ENCODE data around the gene SCAF11.

SCAF11 gene

GRCh38 chr12:45974883-45975282 lies 15.5 kb downstream of the SCAF11 start:
- no peaks in the 10 kb centered on the region for H3K27me3 ChIP-seq (ENCODE audit: control insufficient read depth in 3 of 3, insufficient read depth in 3 of 3, low read depth in 1 of 3, low read length in 3 of 3)
- no peak overlapping the region for H3K4ac ChIP-seq (ENCODE audit: low read length)
- H2BK12ac ChIP-seq (ENCODE audit: low read length), result no peak overlapping the region
- WGBS, 2 donors (ENCODE audit: extremely low coverage in 2 of 2, insufficient read length in 2 of 2, insufficient replicate concordance in 1 of 2), result no CpG with 5 or more reads among the region's 4 CpGs
- H3K23ac ChIP-seq (ENCODE audit: low read depth, low read length, poor library complexity), result no peak overlapping the region
- peaks cover 0 to 29% of the 10 kb centered on the region in 2 donors for H3K9me3 ChIP-seq (replicated peaks in 1 of 2; ENCODE audit: control insufficient read depth in 2 of 2, insufficient read depth in 1 of 2, low read depth in 1 of 2, low read length in 2 of 2)
- H2AFZ ChIP-seq (ENCODE audit: low read length), result no peak overlapping the region
- no peaks in the 10 kb centered on the region for H3K79me1 ChIP-seq (ENCODE audit: low read depth, low read length)
- H3K4me3 ChIP-seq (ENCODE audit: low read length in 2 of 2), result no peak overlapping the region
- peaks cover 4 to 55% of the 10 kb centered on the region in 2 donors for H3K36me3 ChIP-seq (replicated peaks in 1 of 2; ENCODE audit: control insufficient read depth in 2 of 2, insufficient read depth in 2 of 2, low read length in 2 of 2)
- no peak overlapping the region for H4K91ac ChIP-seq (ENCODE audit: low read depth, low read length, poor library complexity)
- H3K4me1 ChIP-seq (ENCODE audit: control insufficient read depth in 2 of 2, insufficient read depth in 1 of 2, low read depth in 1 of 2, low read length in 2 of 2), result no peaks in the 10 kb centered on the region
- H3K9ac ChIP-seq (ENCODE audit: low read depth, low read length, poor library complexity), result no peak overlapping the region
- no peak overlapping the region for H2BK15ac ChIP-seq (ENCODE audit: low read length)
- no peak overlapping the region for H2BK5ac ChIP-seq (ENCODE audit: low read length)
- no peak for DNase-seq (ENCODE audit: low spot score)
- no peak overlapping the region for H2AK5ac ChIP-seq (ENCODE audit: low read depth, low read length)
- no peak overlapping the region for H3K27ac ChIP-seq (replicated peaks; ENCODE audit: low read length)
- H3K4me2 ChIP-seq (ENCODE audit: insufficient read depth, low read length, poor library complexity, severe bottlenecking), result no peak overlapping the region
- no peak overlapping the region for H3K18ac ChIP-seq (ENCODE audit: low read length)
- H3K14ac ChIP-seq (ENCODE audit: low read length), result no peak overlapping the region
- no peak overlapping the region for H2BK120ac ChIP-seq (ENCODE audit: low read depth, low read length)
- no peak overlapping the region for H4K8ac ChIP-seq (ENCODE audit: low read depth, low read length)

- Histone ChIP-seq H3K4ac (ENCODE audit: low read length) (no peak overlapping the region), H2AK5ac (ENCODE audit: low read depth, low read length) (no peak overlapping the region), H3K14ac (ENCODE audit: low read length) (no peak overlapping the region), H3K23ac (ENCODE audit: low read depth, low read length, poor library complexity) (no peak overlapping the region), H3K36me3 (replicated peaks in 1 of 2; ENCODE audit: control insufficient read depth in 2 of 2, insufficient read depth in 2 of 2, low read length in 2 of 2) (peaks cover 4 to 55% of the 10 kb centered on the region in 2 donors), H3K18ac (ENCODE audit: low read length) (no peak overlapping the region), H3K27ac (replicated peaks; ENCODE audit: low read length) (no peak overlapping the region), H2BK12ac (ENCODE audit: low read length) (no peak overlapping the region), H3K4me1 (ENCODE audit: control insufficient read depth in 2 of 2, insufficient read depth in 1 of 2, low read depth in 1 of 2, low read length in 2 of 2) (no peaks in the 10 kb centered on the region), H3K4me2 (ENCODE audit: insufficient read depth, low read length, poor library complexity, severe bottlenecking) (no peak overlapping the region), H2AFZ (ENCODE audit: low read length) (no peak overlapping the region), H4K91ac (ENCODE audit: low read depth, low read length, poor library complexity) (no peak overlapping the region), H4K8ac (ENCODE audit: low read depth, low read length) (no peak overlapping the region), H3K4me3 (ENCODE audit: low read length in 2 of 2) (no peak overlapping the region), H2BK15ac (ENCODE audit: low read length) (no peak overlapping the region), H3K27me3 (ENCODE audit: control insufficient read depth in 3 of 3, insufficient read depth in 3 of 3, low read depth in 1 of 3, low read length in 3 of 3) (no peaks in the 10 kb centered on the region), H2BK120ac (ENCODE audit: low read depth, low read length) (no peak overlapping the region), H3K9me3 (replicated peaks in 1 of 2; ENCODE audit: control insufficient read depth in 2 of 2, insufficient read depth in 1 of 2, low read depth in 1 of 2, low read length in 2 of 2) (peaks cover 0 to 29% of the 10 kb centered on the region in 2 donors), H3K9ac (ENCODE audit: low read depth, low read length, poor library complexity) (no peak overlapping the region), H3K79me1 (ENCODE audit: low read depth, low read length) (no peaks in the 10 kb centered on the region), H2BK5ac (ENCODE audit: low read length) (no peak overlapping the region)
- no peak for DNase-seq (ENCODE audit: low spot score)
These were observed 16.1 kb downstream of the SCAF11 start for GRCh38 chr12:45974171-45974719.

GRCh38 chr12:45973526-45973925 lies 16.8 kb downstream of the SCAF11 start:
- Histone ChIP-seq H2BK120ac (ENCODE audit: low read depth, low read length) (no peak overlapping the region), H3K4ac (ENCODE audit: low read length) (no peak overlapping the region), H3K14ac (ENCODE audit: low read length) (no peak overlapping the region), H3K9ac (ENCODE audit: low read depth, low read length, poor library complexity) (no peak overlapping the region), H2AK5ac (ENCODE audit: low read depth, low read length) (no peak overlapping the region), H3K27me3 (ENCODE audit: control insufficient read depth in 3 of 3, insufficient read depth in 3 of 3, low read depth in 1 of 3, low read length in 3 of 3) (no peaks in the 10 kb centered on the region), H2AFZ (ENCODE audit: low read length) (no peak overlapping the region), H4K91ac (ENCODE audit: low read depth, low read length, poor library complexity) (no peak overlapping the region), H3K27ac (replicated peaks; ENCODE audit: low read length) (no peak overlapping the region), H3K4me1 (ENCODE audit: control insufficient read depth in 2 of 2, insufficient read depth in 1 of 2, low read depth in 1 of 2, low read length in 2 of 2) (no peaks in the 10 kb centered on the region), H3K4me3 (ENCODE audit: low read length in 2 of 2) (no peak overlapping the region), H3K9me3 (replicated peaks in 1 of 2; ENCODE audit: control insufficient read depth in 2 of 2, insufficient read depth in 1 of 2, low read depth in 1 of 2, low read length in 2 of 2) (peaks cover 0 to 29% of the 10 kb centered on the region in 2 donors), H2BK12ac (ENCODE audit: low read length) (no peak overlapping the region), H4K8ac (ENCODE audit: low read depth, low read length) (no peak overlapping the region), H3K23ac (ENCODE audit: low read depth, low read length, poor library complexity) (no peak overlapping the region), H2BK15ac (ENCODE audit: low read length) (no peak overlapping the region), H3K18ac (ENCODE audit: low read length) (no peak overlapping the region), H3K4me2 (ENCODE audit: insufficient read depth, low read length, poor library complexity, severe bottlenecking) (no peak overlapping the region), H2BK5ac (ENCODE audit: low read length) (no peak overlapping the region), H3K36me3 (replicated peaks in 1 of 2; ENCODE audit: control insufficient read depth in 2 of 2, insufficient read depth in 2 of 2, low read length in 2 of 2) (peaks cover 4 to 55% of the 10 kb centered on the region in 2 donors), H3K79me1 (ENCODE audit: low read depth, low read length) (peaks cover 3% of the 10 kb centered on the region)
- no CpG with 5 or more reads among the region's 2 CpGs for WGBS, 2 donors (ENCODE audit: extremely low coverage in 2 of 2, insufficient read length in 2 of 2, insufficient replicate concordance in 1 of 2)
- no peak for DNase-seq (ENCODE audit: low spot score)

- WGBS, 2 donors (ENCODE audit: extremely low coverage in 2 of 2, insufficient read length in 2 of 2, insufficient replicate concordance in 1 of 2), result no CpG with 5 or more reads among the region's 1 CpG
- Histone ChIP-seq H2AFZ (ENCODE audit: low read length) (no peak overlapping the region), H4K8ac (ENCODE audit: low read depth, low read length) (no peak overlapping the region), H2BK15ac (ENCODE audit: low read length) (no peak overlapping the region), H3K27ac (replicated peaks; ENCODE audit: low read length) (no peak overlapping the region), H3K36me3 (replicated peaks in 1 of 2; ENCODE audit: control insufficient read depth in 2 of 2, insufficient read depth in 2 of 2, low read length in 2 of 2) (peaks cover 2 to 56% of the 10 kb centered on the region in 2 donors), H3K4me1 (ENCODE audit: control insufficient read depth in 2 of 2, insufficient read depth in 1 of 2, low read depth in 1 of 2, low read length in 2 of 2) (no peaks in the 10 kb centered on the region), H3K4me3 (ENCODE audit: low read length in 2 of 2) (no peak overlapping the region), H3K23ac (ENCODE audit: low read depth, low read length, poor library complexity) (no peak overlapping the region), H3K18ac (ENCODE audit: low read length) (no peak overlapping the region), H2BK120ac (ENCODE audit: low read depth, low read length) (no peak overlapping the region), H2BK5ac (ENCODE audit: low read length) (no peak overlapping the region), H3K79me1 (ENCODE audit: low read depth, low read length) (peaks cover 7% of the 10 kb centered on the region), H3K4ac (ENCODE audit: low read length) (no peak overlapping the region), H3K4me2 (ENCODE audit: insufficient read depth, low read length, poor library complexity, severe bottlenecking) (no peak overlapping the region), H3K27me3 (ENCODE audit: control insufficient read depth in 3 of 3, insufficient read depth in 3 of 3, low read depth in 1 of 3, low read length in 3 of 3) (no peaks in the 10 kb centered on the region), H2AK5ac (ENCODE audit: low read depth, low read length) (no peak overlapping the region), H2BK12ac (ENCODE audit: low read length) (no peak overlapping the region), H3K9me3 (replicated peaks in 1 of 2; ENCODE audit: control insufficient read depth in 2 of 2, insufficient read depth in 1 of 2, low read depth in 1 of 2, low read length in 2 of 2) (peaks cover 0 to 29% of the 10 kb centered on the region in 2 donors), H3K14ac (ENCODE audit: low read length) (no peak overlapping the region), H3K9ac (ENCODE audit: low read depth, low read length, poor library complexity) (no peak overlapping the region), H4K91ac (ENCODE audit: low read depth, low read length, poor library complexity) (no peak overlapping the region)
- DNase-seq (ENCODE audit: low spot score), result no peak
These were observed 20.0 kb downstream of the SCAF11 start for GRCh38 chr12:45970391-45970790.
